LNCAP (cell line): ENCODE results near the gene RCBTB2.

ENCODE experiments used
- TF ChIP-seq, protein P1 (sequence below): fragments of 450-650 bp; IDR thresholded peaks from 2 replicates; pipeline ENCODE4 v1.5.1; 2017; ENCODE audit warnings: mild to moderate bottlenecking

RCBTB2 gene

DNA sequence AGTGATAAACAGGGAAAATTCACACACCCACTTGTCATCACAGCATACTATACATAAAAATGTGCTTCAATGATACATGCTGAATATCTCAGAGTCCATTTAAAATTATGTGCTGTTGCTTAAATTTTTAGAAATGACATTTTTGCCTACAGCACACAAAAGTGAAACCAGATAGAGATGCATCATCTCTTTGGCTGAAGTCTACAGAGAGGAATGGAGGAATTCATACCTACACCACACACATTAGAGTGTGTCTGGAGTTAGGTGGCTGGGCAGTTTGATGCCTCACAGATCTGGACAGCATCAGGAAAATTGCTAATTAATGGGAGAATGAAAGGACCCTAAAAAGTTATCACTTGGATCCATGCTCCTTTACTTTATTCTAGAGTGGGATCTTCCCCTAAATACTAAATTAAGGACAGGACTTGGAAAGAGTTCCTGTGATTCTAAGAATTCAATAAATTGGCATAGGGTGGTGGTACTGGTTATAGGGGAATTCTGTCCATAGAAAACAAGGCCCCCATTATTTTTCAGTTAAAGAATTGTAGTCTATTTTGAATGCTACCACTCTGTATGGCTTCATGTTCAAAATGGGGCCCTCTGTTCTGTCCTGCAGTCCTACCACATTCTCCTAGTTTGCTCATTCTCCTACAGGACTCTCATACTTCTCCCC is 41.3 kb downstream of the RCBTB2 start:
- TF ChIP-seq, protein P1, sequence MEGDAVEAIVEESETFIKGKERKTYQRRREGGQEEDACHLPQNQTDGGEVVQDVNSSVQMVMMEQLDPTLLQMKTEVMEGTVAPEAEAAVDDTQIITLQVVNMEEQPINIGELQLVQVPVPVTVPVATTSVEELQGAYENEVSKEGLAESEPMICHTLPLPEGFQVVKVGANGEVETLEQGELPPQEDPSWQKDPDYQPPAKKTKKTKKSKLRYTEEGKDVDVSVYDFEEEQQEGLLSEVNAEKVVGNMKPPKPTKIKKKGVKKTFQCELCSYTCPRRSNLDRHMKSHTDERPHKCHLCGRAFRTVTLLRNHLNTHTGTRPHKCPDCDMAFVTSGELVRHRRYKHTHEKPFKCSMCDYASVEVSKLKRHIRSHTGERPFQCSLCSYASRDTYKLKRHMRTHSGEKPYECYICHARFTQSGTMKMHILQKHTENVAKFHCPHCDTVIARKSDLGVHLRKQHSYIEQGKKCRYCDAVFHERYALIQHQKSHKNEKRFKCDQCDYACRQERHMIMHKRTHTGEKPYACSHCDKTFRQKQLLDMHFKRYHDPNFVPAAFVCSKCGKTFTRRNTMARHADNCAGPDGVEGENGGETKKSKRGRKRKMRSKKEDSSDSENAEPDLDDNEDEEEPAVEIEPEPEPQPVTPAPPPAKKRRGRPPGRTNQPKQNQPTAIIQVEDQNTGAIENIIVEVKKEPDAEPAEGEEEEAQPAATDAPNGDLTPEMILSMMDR = no peak

GRCh38 chr13:48490241-48490640 is 42.6 kb downstream of the RCBTB2 start:
- TF ChIP-seq, protein P1 = no peak

GRCh38 chr13:48489666-48490065 is 43.2 kb downstream of the RCBTB2 start:
- TF ChIP-seq, protein P1 = no peak

DNA sequence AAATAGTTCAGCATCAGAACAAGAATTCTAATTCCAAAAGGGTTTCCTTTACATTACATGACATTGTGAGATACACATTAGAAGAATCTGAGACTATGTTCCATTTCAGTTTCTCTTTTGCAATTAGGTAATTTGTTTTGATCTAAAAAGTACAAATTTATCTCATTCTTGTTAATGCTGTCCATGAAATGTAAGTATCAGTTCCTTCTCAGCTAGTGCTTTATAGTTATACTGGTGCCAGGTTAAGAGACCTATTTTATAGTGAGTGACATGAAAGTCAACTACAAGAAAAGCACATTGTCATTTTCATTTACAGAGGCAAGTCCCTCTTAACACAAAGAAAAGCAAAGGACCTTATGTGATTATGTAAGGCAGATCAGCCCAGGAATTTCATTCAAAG is 43.9 kb downstream of the RCBTB2 start:
- TF ChIP-seq, protein P1 = no peak

GRCh38 chr13:48487968-48488367 is 44.9 kb downstream of the RCBTB2 start:
- TF ChIP-seq, protein P1 = no peak

- TF ChIP-seq, protein P1 = no peak
Observed at GRCh38 chr13:48486836-48487235, 46.0 kb downstream of the RCBTB2 start.

DNA sequence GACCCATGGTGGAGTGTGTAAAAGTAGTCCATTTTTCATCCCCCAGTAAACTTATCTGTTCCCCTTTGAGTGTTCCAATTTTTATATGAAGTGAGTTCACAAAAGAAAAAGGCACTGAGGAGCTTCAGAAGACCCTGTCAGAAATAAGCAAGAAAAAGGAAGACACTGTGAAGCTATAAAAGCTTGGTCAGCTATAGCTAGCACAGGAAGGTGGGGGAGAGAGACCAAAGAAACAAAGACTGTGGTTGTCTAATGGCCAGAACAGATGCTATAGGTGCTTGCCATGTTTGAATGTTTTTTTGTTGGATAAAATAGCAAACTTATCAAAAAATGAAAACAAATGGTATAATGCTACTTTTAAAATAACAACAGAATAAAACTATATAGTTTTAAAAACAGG is 46.5 kb downstream of the RCBTB2 start:
- TF ChIP-seq, protein P1 = no peak

DNA sequence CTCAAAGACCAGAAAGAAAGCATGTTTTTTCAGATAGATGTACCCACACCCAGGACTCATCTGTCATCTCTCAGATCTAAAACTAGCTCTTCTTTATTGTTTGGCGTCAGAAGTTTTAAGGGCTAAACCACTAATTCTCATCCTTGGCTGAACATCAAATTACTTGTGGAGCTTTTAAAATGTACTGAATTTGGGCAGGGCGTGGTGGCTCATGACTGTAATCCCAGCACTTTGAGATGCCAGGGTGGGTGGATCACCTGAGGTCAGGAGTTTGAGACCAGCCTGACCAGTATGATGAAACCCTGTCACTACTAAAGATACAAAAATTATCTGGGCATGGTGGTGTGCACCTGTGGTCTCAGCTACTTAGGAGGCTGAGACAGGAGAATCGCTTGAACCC is 47.4 kb downstream of the RCBTB2 start:
- TF ChIP-seq, protein P1 = no peak
